ENCODE data around the gene OR2D2. TPM values are rescaled to one million over a fixed set of nuclear protein-coding genes. Genes with fewer than 3 reads are reported as not detected.

Gene OR2D2
- total and polyA plus RNA-seq, 2 donors (not counting 1 experiment from before 2014, with no cell fraction given) = not detected

- no peak overlapping the region for H3K4me3 ChIP-seq (ENCODE audit: control extremely low read depth in 1 of 5, extremely low read depth in 1 of 5, insufficient read depth in 1 of 5, low read depth in 2 of 5, low read length in 4 of 5)
- WGBS (ENCODE audit: insufficient coverage) = 86% methylated on average over 1 of the region's 2 CpGs
- ChIA-PET CTCF (no interaction called here), POLR2A (no interaction called here)
- no peaks in the 10 kb centered on the region for H3K36me3 ChIP-seq (replicated peaks in 1 of 2; ENCODE audit: control extremely low read depth in 1 of 2, control insufficient read depth in 1 of 2, extremely low read depth in 1 of 2, insufficient read depth in 2 of 2, low read length in 1 of 2)
- Mint-ChIP-seq H3K9me3 (ENCODE audit: insufficient read depth) (peaks cover 4% of the 10 kb centered on the region), H3K27me3 (peaks cover 8% of the 10 kb centered on the region), H3K27ac (no peak overlapping the region), H3K4me3 (no peak overlapping the region), H3K4me1 (no peaks in the 10 kb centered on the region)
- ATAC-seq (ENCODE audit: low read depth) (no peak), DNase-seq (no peak)
- H3K79me2 ChIP-seq (ENCODE audit: control insufficient read depth, insufficient read depth, low read length) = no peaks in the 10 kb centered on the region
- H2AFZ ChIP-seq (ENCODE audit: insufficient read depth, low read depth, low read length, poor library complexity, severe bottlenecking) = no peak overlapping the region
- H3K9me3 ChIP-seq (ENCODE audit: control extremely low read depth in 1 of 3, control insufficient read depth in 2 of 3, insufficient read depth in 1 of 3, low read length in 2 of 3) = peaks cover 0 to 5% (median 1%) of the 10 kb centered on the region in 3 donors
- H3K27me3 ChIP-seq (replicated peaks in 1 of 4; ENCODE audit: control extremely low read depth in 1 of 4, control insufficient read depth in 3 of 4, insufficient read depth in 4 of 4, low read length in 3 of 4) = no peaks in the 10 kb centered on the region
- H4K20me1 ChIP-seq (ENCODE audit: control insufficient read depth, insufficient read depth, low read length, poor library complexity, severe bottlenecking) = no peaks in the 10 kb centered on the region
- H3K9ac ChIP-seq (ENCODE audit: low read length) = no peak overlapping the region
- H3K4me2 ChIP-seq (replicated peaks; ENCODE audit: low read depth, low read length, poor library complexity, severe bottlenecking) = no peak overlapping the region
- intact Hi-C loops (cut with micrococcal nuclease) = no loop called here
- H3K4me1 ChIP-seq (ENCODE audit: control insufficient read depth in 2 of 2, insufficient read depth in 2 of 2, low read length in 2 of 2) = no peaks in the 10 kb centered on the region
- no peak overlapping the region for H3K27ac ChIP-seq (ENCODE audit: low read length in 2 of 2)
- TF ChIP-seq, protein P1, sequence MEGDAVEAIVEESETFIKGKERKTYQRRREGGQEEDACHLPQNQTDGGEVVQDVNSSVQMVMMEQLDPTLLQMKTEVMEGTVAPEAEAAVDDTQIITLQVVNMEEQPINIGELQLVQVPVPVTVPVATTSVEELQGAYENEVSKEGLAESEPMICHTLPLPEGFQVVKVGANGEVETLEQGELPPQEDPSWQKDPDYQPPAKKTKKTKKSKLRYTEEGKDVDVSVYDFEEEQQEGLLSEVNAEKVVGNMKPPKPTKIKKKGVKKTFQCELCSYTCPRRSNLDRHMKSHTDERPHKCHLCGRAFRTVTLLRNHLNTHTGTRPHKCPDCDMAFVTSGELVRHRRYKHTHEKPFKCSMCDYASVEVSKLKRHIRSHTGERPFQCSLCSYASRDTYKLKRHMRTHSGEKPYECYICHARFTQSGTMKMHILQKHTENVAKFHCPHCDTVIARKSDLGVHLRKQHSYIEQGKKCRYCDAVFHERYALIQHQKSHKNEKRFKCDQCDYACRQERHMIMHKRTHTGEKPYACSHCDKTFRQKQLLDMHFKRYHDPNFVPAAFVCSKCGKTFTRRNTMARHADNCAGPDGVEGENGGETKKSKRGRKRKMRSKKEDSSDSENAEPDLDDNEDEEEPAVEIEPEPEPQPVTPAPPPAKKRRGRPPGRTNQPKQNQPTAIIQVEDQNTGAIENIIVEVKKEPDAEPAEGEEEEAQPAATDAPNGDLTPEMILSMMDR (IDR thresholded peaks at IDR 0.05) = no peak
- TF ChIP-seq EZH2 (IDR thresholded peaks at IDR 0.05; ENCODE audit: borderline replicate concordance, insufficient read depth, low read depth, low read length, poor library complexity, severe bottlenecking) = no peak
Measured at GRCh38 chr11:6850526-6850925, 41.8 kb downstream of the OR2D2 start.

DNA sequence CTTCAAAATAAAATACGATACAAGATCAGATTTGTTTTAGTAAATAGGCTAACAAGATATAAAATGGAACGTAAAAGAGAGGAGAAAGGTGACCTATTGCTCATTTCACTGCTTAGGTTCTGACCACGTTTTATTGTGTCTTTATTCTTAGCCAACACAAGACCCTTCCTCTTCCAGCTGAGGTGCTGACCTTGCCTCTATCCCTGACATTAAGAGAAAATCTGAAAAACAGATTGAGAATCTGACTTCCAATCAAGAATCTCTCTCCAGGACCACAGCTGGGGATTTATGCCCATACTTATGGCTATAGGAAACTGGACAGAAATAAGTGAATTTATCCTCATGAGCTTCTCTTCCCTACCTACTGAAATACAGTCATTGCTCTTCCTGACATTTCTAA is 46.9 kb downstream of the OR2D2 start, which contains the start of gene OR10A5:
Gene OR10A5, plus strand, starts transcription at position 301 of the 400 bp plus-strand sequence. Its CDS starts 0 bp downstream, at position 301.
- Histone ChIP-seq H3K36me3 (replicated peaks in 1 of 2; ENCODE audit: control extremely low read depth in 1 of 2, control insufficient read depth in 1 of 2, extremely low read depth in 1 of 2, insufficient read depth in 2 of 2, low read length in 1 of 2) (no peaks in the 10 kb centered on the region), H3K27ac (ENCODE audit: low read length in 2 of 2) (no peak within 1 kb of the TSS), H3K9me3 (ENCODE audit: control extremely low read depth in 1 of 3, control insufficient read depth in 2 of 3, insufficient read depth in 1 of 3, low read length in 2 of 3) (no peaks in the 10 kb centered on the region), H3K4me3 (ENCODE audit: control extremely low read depth in 1 of 5, extremely low read depth in 1 of 5, insufficient read depth in 1 of 5, low read depth in 2 of 5, low read length in 4 of 5) (no peak within 1 kb of the TSS), H3K4me1 (ENCODE audit: control insufficient read depth in 2 of 2, insufficient read depth in 2 of 2, low read length in 2 of 2) (no peaks in the 10 kb centered on the region), H3K79me2 (ENCODE audit: control insufficient read depth, insufficient read depth, low read length) (no peaks in the 10 kb centered on the region), H2AFZ (ENCODE audit: insufficient read depth, low read depth, low read length, poor library complexity, severe bottlenecking) (no peak within 1 kb of the TSS), H3K27me3 (replicated peaks in 1 of 4; ENCODE audit: control extremely low read depth in 1 of 4, control insufficient read depth in 3 of 4, insufficient read depth in 4 of 4, low read length in 3 of 4) (peaks cover 0 to 3% (median 0%) of the 10 kb centered on the region in 4 experiments), H3K4me2 (replicated peaks; ENCODE audit: low read depth, low read length, poor library complexity, severe bottlenecking) (no peak within 1 kb of the TSS), H3K9ac (ENCODE audit: low read length) (no peak within 1 kb of the TSS), H4K20me1 (ENCODE audit: control insufficient read depth, insufficient read depth, low read length, poor library complexity, severe bottlenecking) (no peaks in the 10 kb centered on the region)
- DNase-seq = no peak
- H3K27me3 Mint-ChIP-seq = peaks cover 8% of the 10 kb centered on the region
- ChIA-PET CTCF (no interaction called here), POLR2A (no interaction called here)
- 80% methylated on average over 1 of the region's 3 CpGs for WGBS (ENCODE audit: insufficient coverage)
- no peak within 1 kb of the TSS for H3K4me3 Mint-ChIP-seq
- H3K4me1 Mint-ChIP-seq = no peaks in the 10 kb centered on the region
- intact Hi-C loops (cut with micrococcal nuclease) = no loop called here
- no peak within 1 kb of the TSS for H3K27ac Mint-ChIP-seq
- no peaks in the 10 kb centered on the region for H3K9me3 Mint-ChIP-seq (ENCODE audit: insufficient read depth)
- no peak for ATAC-seq (ENCODE audit: low read depth)
- TF ChIP-seq, protein P1 (IDR thresholded peaks at IDR 0.05) = no peak
- no peak for TF ChIP-seq EZH2 (IDR thresholded peaks at IDR 0.05; ENCODE audit: borderline replicate concordance, insufficient read depth, low read depth, low read length, poor library complexity, severe bottlenecking)

All from B cell (primary cell).